Endothelial cell (in vitro differentiated cells): ENCODE results near the gene KIF21B. TPM values are rescaled to one million over a fixed set of nuclear protein-coding genes. Genes with fewer than 3 reads are reported as not detected.

Experiments
- total RNA-seq: library from RNA; stranded (reverse); fragmentation: NEBNext Ultra II Directional; extraction: Animal tissue kit (Norgen Biotek cat#: 25700); gene quantifications from one replicate; pipeline ENCODE4 v1.2.1, GENCODE V29; 2021; ENCODE audit not compliant: unreplicated experiment

KIF21B gene
- total RNA-seq, 1 donor from 2014 or later, result 8.4 TPM

Other genes with a start within 250 kb of the KIF21B start
- not detected for gene GPR25, start 150.7 kb downstream of the KIF21B start, total RNA-seq
- 35.8 TPM for gene INAVA, start 128.8 kb downstream of the KIF21B start, total RNA-seq
- gene CACNA1S, start 88.7 kb upstream of the KIF21B start, total RNA-seq, result 0.08 TPM
- not detected for gene ASCL5, start 103.5 kb upstream of the KIF21B start, total RNA-seq
- gene TMEM9, start 130.8 kb upstream of the KIF21B start, total RNA-seq, result 78.7 TPM
- not detected for gene IGFN1, start 167.1 kb upstream of the KIF21B start, total RNA-seq